SU-DHL-6 (cell line): ENCODE measurements around the gene MT1G.
"Not testable (repeated sequence)": the region's sequence is repeated elsewhere in the genome, so short reads cannot be mapped to it uniquely, and the experiment has no call there.

Experiments used
- H2AFZ ChIP-seq: fragments of 200-600 bp; sonication (generic); 2 replicates; pipeline ENCODE4 v1.6.1; 2014; ENCODE audit warnings: low read depth, mild to moderate bottlenecking, moderate library complexity, mixed read lengths, antibody characterized with exemption, low read length; ENCODE audit not compliant: severe bottlenecking
- H3F3A ChIP-seq: fragments of 200-600 bp; shearing (Covaris generic); 2 replicates; pipeline ENCODE4 v1.6.0; 2016; ENCODE audit warnings: antibody characterized with exemption, mild to moderate bottlenecking; ENCODE audit not compliant: insufficient read depth
- H3K27ac ChIP-seq: fragments of 200-600 bp; sonication (generic); 2 replicates; pipeline ENCODE4 v1.5.1; 2016; ENCODE audit warnings: low read depth, mild to moderate bottlenecking, low read length, moderate library complexity, mixed read lengths
- H3K27me3 ChIP-seq: fragments of 200-600 bp; sonication (generic), shearing (Covaris generic); 2 replicates; pipeline ENCODE4 v1.6.0; 2014; ENCODE audit warnings: mild to moderate bottlenecking, low read length
- H3K36me3 ChIP-seq: fragments of 200-600 bp; sonication (generic); 2 replicates; pipeline ENCODE4 v1.6.1; 2014; ENCODE audit warnings: mild to moderate bottlenecking, low read length, mixed read lengths
- H3K4me2 ChIP-seq: fragments of 300-600, 200-600 bp; shearing (Covaris generic), sonication (generic); 2 replicates; pipeline ENCODE4 v1.6.0; 2014; ENCODE audit warnings: low read length, low read depth, mild to moderate bottlenecking; ENCODE audit not compliant: poor library complexity, severe bottlenecking
- H3K4me3 ChIP-seq: fragments of 200-600 bp; sonication (generic); 2 replicates; pipeline ENCODE4 v1.5.1; 2014; ENCODE audit warnings: antibody characterized with exemption, low read length, mild to moderate bottlenecking, mixed read lengths; ENCODE audit not compliant: insufficient read depth, poor library complexity, severe bottlenecking
- H3K79me2 ChIP-seq: fragments of 200-600 bp; sonication (generic); 2 replicates; pipeline ENCODE4 v1.6.1; 2014; ENCODE audit warnings: mild to moderate bottlenecking, low read length, moderate library complexity; ENCODE audit not compliant: insufficient read depth
- H3K9ac ChIP-seq: fragments of 200-600 bp; sonication (generic); 2 replicates; pipeline ENCODE4 v1.7.0; 2014; ENCODE audit warnings: mild to moderate bottlenecking, low read length
- H3K9me2 ChIP-seq: fragments of 200-600 bp; sonication (generic); replicated peaks from 2 replicates; pipeline ENCODE4 v1.6.1; 2014; ENCODE audit warnings: low read length; ENCODE audit not compliant: insufficient read depth
- H3K9me3 ChIP-seq: fragments of 200-600 bp; sonication (generic); 2 replicates; pipeline ENCODE4 v1.6.1; 2014; ENCODE audit warnings: low read length, mixed read lengths; ENCODE audit not compliant: insufficient read depth
- H4K20me1 ChIP-seq: fragments of 200-600 bp; sonication (generic); 2 replicates; pipeline ENCODE4 v1.6.1; 2014; ENCODE audit warnings: low read depth, mild to moderate bottlenecking, antibody characterized with exemption, low read length, moderate library complexity, mixed read lengths
- CTCF ChIP-seq: fragments of 200-600 bp; sonication (generic); IDR thresholded peaks from one replicate; pipeline ENCODE4 v1.5.1; 2017; ENCODE audit warnings: antibody characterized with exemption, mild to moderate bottlenecking, low read length, moderate library complexity; ENCODE audit not compliant: insufficient read depth, poor library complexity, severe bottlenecking
- EZH2phosphoT487 ChIP-seq: fragments of 200-600 bp; sonication (generic), shearing (Covaris generic); conservative IDR thresholded peaks from 2 replicates; pipeline ENCODE4 v1.6.1; 2018; ENCODE audit warnings: mild to moderate bottlenecking, antibody characterized with exemption, low read length, moderate library complexity, mixed read lengths

The MT1G gene

DNA sequence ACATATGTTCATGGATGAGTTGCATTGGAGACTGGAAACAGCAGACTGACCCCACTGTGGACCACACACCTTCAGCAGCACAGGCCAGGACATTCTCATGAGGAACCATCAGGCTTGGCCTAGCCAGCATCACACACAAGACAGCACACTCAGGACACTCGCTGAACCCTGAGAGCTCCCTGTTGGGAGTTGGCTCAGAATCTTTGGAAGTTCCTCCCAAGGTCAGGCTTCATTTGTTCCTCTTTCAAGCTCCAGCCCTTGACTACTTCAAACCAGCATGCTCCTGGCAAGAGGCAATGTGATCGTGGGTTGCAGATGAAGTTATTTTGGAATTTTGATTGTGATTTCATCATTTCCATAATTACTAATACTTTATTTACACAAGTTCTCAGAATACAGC lies 3.8 kb upstream of the MT1G start:
- not testable (repeated sequence) for H2AFZ ChIP-seq, H3K9me3 ChIP-seq, H3F3A ChIP-seq, H3K79me2 ChIP-seq, H3K9me2 ChIP-seq, H3K27me3 ChIP-seq, H4K20me1 ChIP-seq, H3K4me3 ChIP-seq, H3K9ac ChIP-seq, H3K4me2 ChIP-seq, H3K36me3 ChIP-seq, H3K27ac ChIP-seq

DNA sequence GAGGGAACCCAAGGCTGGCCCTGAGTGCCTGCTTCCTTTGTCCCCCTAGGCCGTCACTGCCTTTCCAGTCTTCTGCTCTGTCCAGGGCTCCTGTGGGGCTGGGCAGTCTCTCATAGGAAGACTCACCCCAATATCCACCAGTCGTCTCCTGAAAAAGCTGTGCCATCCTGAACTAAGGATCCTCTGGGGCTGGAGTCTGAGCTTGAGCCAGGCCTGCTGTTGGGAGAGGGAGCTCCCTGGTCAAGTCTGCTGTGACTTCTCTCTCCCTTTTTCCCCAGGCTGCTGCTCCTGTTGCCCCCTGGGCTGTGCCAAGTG lies 2.7 kb upstream of the MT1G start:
- no peaks in the 10 kb centered on the region for H3K36me3 ChIP-seq
- no peak overlapping the region for H2AFZ ChIP-seq
- no peak overlapping the region for H3K9ac ChIP-seq
- TF ChIP-seq EZH2phosphoT487: no peak
- no peak for TF ChIP-seq CTCF
- H3F3A ChIP-seq: no peaks in the 10 kb centered on the region
- no peak overlapping the region for H3K4me2 ChIP-seq
- H4K20me1 ChIP-seq: no peaks in the 10 kb centered on the region
- H3K79me2 ChIP-seq: no peaks in the 10 kb centered on the region
- no peaks in the 10 kb centered on the region for H3K9me2 ChIP-seq
- no peaks in the 10 kb centered on the region for H3K27me3 ChIP-seq
- no peak overlapping the region for H3K4me3 ChIP-seq
- no peak overlapping the region for H3K27ac ChIP-seq
- no peaks in the 10 kb centered on the region for H3K9me3 ChIP-seq

GRCh38 chr16:56669840-56670619 lies 2.2 kb upstream of the MT1G start:
- H4K20me1 ChIP-seq: no peaks in the 10 kb centered on the region
- no peaks in the 10 kb centered on the region for H3K9me3 ChIP-seq
- H2AFZ ChIP-seq: no peak overlapping the region
- no peak overlapping the region for H3K27ac ChIP-seq
- H3K9ac ChIP-seq: no peak overlapping the region
- H3K27me3 ChIP-seq: no peaks in the 10 kb centered on the region
- H3K4me3 ChIP-seq: no peak overlapping the region
- no peak overlapping the region for H3K4me2 ChIP-seq
- H3K79me2 ChIP-seq: no peaks in the 10 kb centered on the region
- no peaks in the 10 kb centered on the region for H3F3A ChIP-seq
- H3K9me2 ChIP-seq: no peaks in the 10 kb centered on the region
- no peaks in the 10 kb centered on the region for H3K36me3 ChIP-seq
- no peak for TF ChIP-seq CTCF
- TF ChIP-seq EZH2phosphoT487: no peak

DNA sequence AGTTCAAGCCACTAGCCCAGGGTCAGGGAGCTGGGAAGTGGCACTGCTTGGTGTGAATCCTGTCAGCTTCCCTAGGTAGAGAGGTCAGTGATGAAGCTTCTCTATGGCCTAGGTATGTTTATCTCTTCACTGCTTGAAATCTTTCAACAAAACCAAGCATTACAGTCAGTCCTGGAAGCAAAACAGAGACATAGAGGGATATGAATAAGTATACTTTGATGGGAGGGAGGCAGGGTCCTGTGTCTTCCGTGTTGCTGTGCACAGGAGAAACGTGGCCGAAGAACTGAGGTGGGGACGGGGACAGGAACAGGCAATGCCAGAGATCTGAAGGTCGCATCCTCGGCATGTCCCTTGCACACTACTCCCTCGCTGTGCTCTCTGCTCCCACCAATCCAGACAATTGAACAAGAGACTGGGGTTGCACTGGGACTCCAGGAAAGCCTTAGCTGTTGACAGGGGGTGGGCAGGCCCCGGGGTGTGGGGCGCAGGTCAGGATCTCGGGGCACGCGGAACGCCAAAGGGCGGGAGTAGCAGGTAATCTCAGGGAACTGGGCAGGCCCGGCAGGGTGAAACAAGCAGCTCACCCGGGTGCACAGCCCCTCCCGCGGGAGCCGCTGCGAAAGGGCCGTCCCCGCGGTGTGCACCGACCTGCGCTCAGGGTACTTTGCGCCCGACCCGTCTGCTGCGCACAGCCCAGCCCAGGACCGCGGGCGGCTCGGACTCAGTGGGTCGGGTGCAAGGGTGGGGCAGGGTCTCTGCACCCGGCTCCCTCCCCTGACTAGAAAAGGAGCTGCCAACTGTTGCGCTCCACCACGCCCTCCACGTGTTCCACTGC lies 1.4 kb upstream of the MT1G start, which contains the start of gene MT1H:
MT1H (plus strand) TSS at position 810 of the 835 bp plus-strand sequence. CDS start 71 bp downstream, outside the sequence.
- Histone ChIP-seq H3K79me2 (no peaks in the 10 kb centered on the region), H3K4me3 (no peak within 1 kb of the TSS), H3K9me3 (no peaks in the 10 kb centered on the region), H3F3A (no peaks in the 10 kb centered on the region), H4K20me1 (no peaks in the 10 kb centered on the region), H3K4me2 (no peak within 1 kb of the TSS), H3K27ac (no peak within 1 kb of the TSS), H3K9ac (no peak within 1 kb of the TSS), H3K36me3 (no peaks in the 10 kb centered on the region), H2AFZ (no peak within 1 kb of the TSS), H3K9me2 (no peaks in the 10 kb centered on the region), H3K27me3 (no peaks in the 10 kb centered on the region)
- TF ChIP-seq EZH2phosphoT487 (no peak), CTCF (no peak)

GRCh38 chr16:56665286-56666261 lies 2.3 kb downstream of the MT1G start:
- H4K20me1 ChIP-seq, H3K79me2 ChIP-seq: not testable (repeated sequence)

More at GRCh38 chr16:56665286-56666261, 2.3 kb downstream of the MT1G start:
- not testable (repeated sequence) for H3K4me3 ChIP-seq, H3K9me2 ChIP-seq, H3K9ac ChIP-seq, H2AFZ ChIP-seq, H3F3A ChIP-seq, H3K4me2 ChIP-seq, H3K36me3 ChIP-seq, H3K9me3 ChIP-seq, H3K27ac ChIP-seq, H3K27me3 ChIP-seq
